ENCODE results near the gene B3GLCT. TPM values are rescaled to one million over a fixed set of nuclear protein-coding genes. Genes with fewer than 3 reads are reported as not detected.

Gene B3GLCT
- total RNA-seq, 1 donor from 2014 or later: 16.5 TPM

DNA sequence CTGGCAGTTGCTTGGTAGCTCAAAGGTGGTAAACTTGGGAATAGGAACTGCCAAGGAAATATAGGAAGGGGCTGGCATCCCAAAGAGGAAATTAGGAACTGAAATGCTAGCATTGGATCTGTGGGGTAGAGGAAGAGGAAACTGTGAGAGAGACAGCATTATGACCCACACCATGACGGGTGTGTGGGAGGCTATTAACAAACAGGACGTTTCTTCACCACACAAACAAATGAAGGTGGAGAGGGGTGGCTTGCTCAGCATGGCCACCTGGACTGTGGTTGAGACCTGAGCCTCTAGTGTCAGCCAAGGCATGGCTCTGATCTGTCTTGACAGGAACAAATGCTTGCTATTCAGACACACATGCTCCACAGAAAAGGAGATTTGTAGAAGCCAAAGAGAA lies 178.2 kb downstream of the B3GLCT start:
- Mint-ChIP-seq H3K4me3 (no peak overlapping the region), H3K9me3 (peaks cover 10% of the 10 kb centered on the region), H3K36me3 (peaks cover 4% of the 10 kb centered on the region), H3K27me3 (no peaks in the 10 kb centered on the region), H3K4me1 (ENCODE audit: unreplicated experiment) (peaks cover 9% of the 10 kb centered on the region), H3K27ac (no peak overlapping the region)
- TF ChIP-seq CTCF (conservative IDR thresholded peaks at IDR 0.05): no peak
- no peak for DNase-seq (ENCODE audit: extremely low spot score, unreplicated experiment)

- no peak for TF ChIP-seq CTCF (conservative IDR thresholded peaks at IDR 0.05)
- peaks cover 5% of the 10 kb centered on the region for H3K36me3 Mint-ChIP-seq
- H3K27ac Mint-ChIP-seq: no peak overlapping the region
- H3K4me1 Mint-ChIP-seq (ENCODE audit: unreplicated experiment): peaks cover 9% of the 10 kb centered on the region
- peaks cover 11% of the 10 kb centered on the region for H3K9me3 Mint-ChIP-seq
- H3K4me3 Mint-ChIP-seq: no peak overlapping the region
- DNase-seq (ENCODE audit: extremely low spot score, unreplicated experiment): no peak
- H3K27me3 Mint-ChIP-seq: no peaks in the 10 kb centered on the region
These were observed 180.9 kb downstream of the B3GLCT start for GRCh38 chr13:31380715-31381114.

Other genes with a start within 250 kb of the B3GLCT start
- 116 and 176 TPM in 2 replicates for gene HSPH1, start 38.1 kb upstream of the B3GLCT start, total RNA-seq (ENCODE audit: low replicate concordance)

Data from type B pancreatic cell (in vitro differentiated cells).